Measurements from ENCODE around the gene ALDH1A2.

ALDH1A2 gene

GRCh38 chr15:57994221-57995049 is 71.1 kb downstream of the ALDH1A2 start:
- DNase-seq: no peak

GRCh38 chr15:57993409-57994145 is 71.9 kb downstream of the ALDH1A2 start:
- DNase-seq: no peak

- no peak for DNase-seq
Measured at GRCh38 chr15:57992761-57993355, 72.7 kb downstream of the ALDH1A2 start.

GRCh38 chr15:57973534-57973933 is 92.0 kb downstream of the ALDH1A2 start:
- DNase-seq: no peak

GRCh38 chr15:57972864-57973263 is 92.6 kb downstream of the ALDH1A2 start:
- no peak for DNase-seq

GRCh38 chr15:57969996-57970395 is 95.5 kb downstream of the ALDH1A2 start:
- no peak for DNase-seq

GRCh38 chr15:57969355-57969754 is 96.2 kb downstream of the ALDH1A2 start:
- DNase-seq: no peak

- no peak for DNase-seq
Measured at GRCh38 chr15:57962887-57963286, 102.6 kb downstream of the ALDH1A2 start.

GRCh38 chr15:57961919-57962318 is 103.6 kb downstream of the ALDH1A2 start:
- no peak for DNase-seq

- DNase-seq: no peak
Measured at GRCh38 chr15:57957113-57957512, 108.4 kb downstream of the ALDH1A2 start.

GRCh38 chr15:57953874-57954273 is 111.6 kb downstream of the ALDH1A2 start:
- no peak for DNase-seq

GRCh38 chr15:57951328-57951932 is 114.1 kb downstream of the ALDH1A2 start:
- no peak for DNase-seq

- no peak for DNase-seq
Measured at GRCh38 chr15:57950381-57950946, 115.0 kb downstream of the ALDH1A2 start.

GRCh38 chr15:57949374-57949943 is 116.1 kb downstream of the ALDH1A2 start:
- no peak for DNase-seq

GRCh38 chr15:57948351-57949289 is 116.9 kb downstream of the ALDH1A2 start:
- DNase-seq: no peak

GRCh38 chr15:57947781-57948180 is 117.7 kb downstream of the ALDH1A2 start:
- DNase-seq: no peak

- DNase-seq: no peak
Measured at GRCh38 chr15:57947282-57947681, 118.2 kb downstream of the ALDH1A2 start.

GRCh38 chr15:57946491-57947048 is 118.9 kb downstream of the ALDH1A2 start:
- DNase-seq: no peak

- DNase-seq: no peak
Measured at GRCh38 chr15:57945616-57946015, 119.9 kb downstream of the ALDH1A2 start.

- no peak for DNase-seq
Measured at GRCh38 chr15:57943754-57944420, 121.6 kb downstream of the ALDH1A2 start.

GRCh38 chr15:57943171-57943570 is 122.3 kb downstream of the ALDH1A2 start:
- DNase-seq: no peak
